ENCODE data around the gene U2AF1. TPM values are rescaled to one million over a fixed set of nuclear protein-coding genes. Genes with fewer than 3 reads are reported as not detected.
"Not testable (repeated sequence)": the region's sequence is repeated elsewhere in the genome, so short reads cannot be mapped to it uniquely, and the experiment has no call there.

The U2AF1 gene, protein sequence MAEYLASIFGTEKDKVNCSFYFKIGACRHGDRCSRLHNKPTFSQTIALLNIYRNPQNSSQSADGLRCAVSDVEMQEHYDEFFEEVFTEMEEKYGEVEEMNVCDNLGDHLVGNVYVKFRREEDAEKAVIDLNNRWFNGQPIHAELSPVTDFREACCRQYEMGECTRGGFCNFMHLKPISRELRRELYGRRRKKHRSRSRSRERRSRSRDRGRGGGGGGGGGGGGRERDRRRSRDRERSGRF
- 93.3 and 227 TPM in 2 replicates for total RNA-seq (2011; cell fraction: chromatin; rRNA removed; ENCODE audit: low replicate concordance)
- total RNA-seq (2011; cell fraction: nucleolus; rRNA removed), result 57.0 and 64.3 TPM in 2 replicates
- total RNA-seq (2011; cell fraction: nucleoplasm; rRNA removed), result 127 and 246 TPM in 2 replicates
- 60.1 and 95.6 TPM in 2 replicates for total RNA-seq (2014; rRNA removed)
- total RNA-seq (2014; rRNA removed; fragmentation: Illumina TruSeq; extraction: Trizol), result 36.3 and 47.7 TPM in 2 replicates
- total RNA-seq (2015; rRNA removed; fragmentation: Illumina TruSeq; extraction: Trizol), result 43.9 and 44.9 TPM in 2 replicates
- total RNA-seq (2021), result 27.2 and 29.6 TPM in 2 replicates
- 27.5 and 30.9 TPM in 2 replicates for polyA plus RNA-seq (2011; rRNA removed)
- 68.1 and 141 TPM in 2 replicates for polyA plus RNA-seq (2011; cell fraction: cytosol; rRNA removed)
- polyA plus RNA-seq (2011; cell fraction: nucleus; rRNA removed), result 91.0 and 91.7 TPM in 2 replicates
- polyA plus RNA-seq (2012), result 114 and 185 TPM in 2 replicates
- 194 and 205 TPM in 2 replicates for polyA plus RNA-seq (2014; fragmentation: Illumina TruSeq; extraction: Trizol)
- polyA plus RNA-seq (2014; fragmentation: Nextera tagmentation; extraction: Ambion mirVana), result 10 to 100 TPM; 87.0 to 88.1 TPM
- polyA plus RNA-seq (2014; rRNA removed), result 173 and 213 TPM in 2 replicates
- polyA minus RNA-seq (2011; rRNA and poly(A)+ RNA removed), result 57.0 and 63.3 TPM in 2 replicates
- 7.6 and 12.4 TPM in 2 replicates for polyA minus RNA-seq (2011; cell fraction: cytosol; rRNA and poly(A)+ RNA removed)
- polyA minus RNA-seq (2011; cell fraction: nucleus; rRNA and poly(A)+ RNA removed), result 51.2 and 97.9 TPM in 2 replicates
- percentile 81 among the genes with signal in this experiment for Bru-seq, nascent RNA
- percentile 87 among the genes with signal in this experiment for BruChase-seq, experiment 1, labeled RNA remaining after a 2-hour chase
- BruChase-seq, experiment 2, labeled RNA remaining after a 6-hour chase, result percentile 87 among the genes with signal in this experiment
- long read RNA-seq, experiment 1, transcript U2AF1-201 (8 exons, 962 nt), result major isoform, 260 of 485 reads
- long read RNA-seq, experiment 1, transcript U2AF1-202 (8 exons, 940 nt), result minor isoform, 64 of 485 reads
- long read RNA-seq, experiment 1, partial matches to known transcripts, result 12 of 485 reads
- long read RNA-seq, experiment 1, other reads (novel, unspliced or antisense), result 143 of 485 reads
- long read RNA-seq, experiment 2, transcript U2AF1-201 (8 exons, 962 nt), result major isoform, 116 of 192 reads
- long read RNA-seq, experiment 2, transcript U2AF1-204 (7 exons, 1,675 nt), result minor isoform, 6 of 192 reads
- long read RNA-seq, experiment 2, transcript U2AF1-202 (8 exons, 940 nt), result minor isoform, 28 of 192 reads
- long read RNA-seq, experiment 2, partial matches to known transcripts, result 20 of 192 reads
- long read RNA-seq, experiment 2, other reads (novel, unspliced or antisense), result 20 of 192 reads
- long read RNA-seq, experiment 3, transcript U2AF1-202 (8 exons, 940 nt), result minor isoform, 43 of 211 reads
- long read RNA-seq, experiment 3, transcript U2AF1-201 (8 exons, 962 nt), result major isoform, 153 of 211 reads
- long read RNA-seq, experiment 3, partial matches to known transcripts, result 2 of 211 reads
- long read RNA-seq, experiment 3, other reads (novel, unspliced or antisense), result 9 of 211 reads

DNA sequence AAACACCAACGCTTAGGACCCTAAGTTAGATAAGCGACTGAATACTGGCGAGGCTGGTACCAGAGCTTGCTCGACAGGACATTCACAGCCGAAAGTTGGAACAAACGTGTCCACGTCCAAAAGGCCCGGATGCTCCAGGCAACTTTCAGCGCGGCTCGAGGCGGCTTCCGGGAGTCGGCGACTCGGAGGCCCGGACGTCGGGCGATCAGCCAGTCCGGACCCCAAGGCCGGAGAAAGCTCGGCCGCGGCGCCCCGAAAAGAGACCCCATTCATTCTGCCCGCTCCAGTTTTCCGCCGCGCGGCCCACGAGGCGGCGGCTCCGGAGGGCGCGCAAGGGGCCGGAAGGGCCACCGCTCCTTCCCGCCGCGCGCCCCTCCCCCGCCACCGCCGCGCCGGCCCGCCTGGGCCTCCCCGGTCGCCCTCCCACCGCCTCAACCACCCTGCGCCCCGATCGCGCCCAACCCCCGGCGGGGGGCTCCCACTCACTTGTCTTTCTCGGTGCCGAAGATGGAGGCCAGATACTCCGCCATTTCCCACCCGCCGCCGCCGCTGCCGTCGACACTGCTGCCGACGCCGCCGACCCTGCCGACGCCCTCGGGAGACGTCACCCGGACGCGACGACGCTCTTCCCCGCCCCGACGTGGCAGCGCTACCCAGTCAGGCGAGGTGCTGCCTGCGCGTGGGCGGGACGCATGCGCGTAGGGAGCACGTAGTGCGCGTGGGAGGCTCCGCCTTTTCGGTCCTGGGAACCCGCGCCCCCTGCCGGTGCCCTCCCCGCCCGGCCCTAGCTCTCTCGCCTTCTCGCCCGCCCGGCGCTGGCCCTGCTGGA, at the start of gene U2AF1:
Gene U2AF1 (minus strand): TSS at position 606 of the 829 bp plus-strand sequence. CDS start 76 bp downstream, at position 530.
- peak within 1 kb of the TSS; percentile 42 for H3K4me3 ChIP-seq
- TSS peak; percentile 49 for BruUV-seq (replicated peaks)
- in situ Hi-C loops (cut with MboI), result loop anchor here (25.0 kb wide), 1 partner anchor 195 kb away; no protein-coding TSS in a partner anchor
- H3K4me1 ChIP-seq (replicated peaks in 1 of 2; ENCODE audit: control insufficient read depth in 2 of 2, insufficient read depth in 2 of 2, low read length in 2 of 2); H3K79me2 ChIP-seq (ENCODE audit: control insufficient read depth, insufficient read depth, low read length); H2AFZ ChIP-seq (ENCODE audit: low read depth, low read length); CTCF ChIA-PET (ENCODE audit: low intra/inter-chr PET ratio); H4K20me1 ChIP-seq (replicated peaks; ENCODE audit: control insufficient read depth, insufficient read depth, low read length); POLR2A ChIA-PET; H3K4me2 ChIP-seq (ENCODE audit: insufficient read depth, low read length); H3K9me3 ChIP-seq (replicated peaks; ENCODE audit: control insufficient read depth, insufficient read depth, low read depth, low read length); H3K9me1 ChIP-seq (ENCODE audit: control insufficient read depth, insufficient read depth, low read length); H3K36me3 ChIP-seq (ENCODE audit: control insufficient read depth, insufficient read depth, low read length); H3K27me3 ChIP-seq (ENCODE audit: control insufficient read depth in 2 of 2, insufficient read depth in 2 of 2, low read length in 2 of 2); intact Hi-C loops (cut with micrococcal nuclease); TF ChIP-seq ATF1 (tag; IDR thresholded peaks at IDR 0.05); CREB1 (CRISPR knock-in tag; IDR thresholded peaks at IDR 0.05): not testable (repeated sequence)
- peak; percentile 70 for FAIRE-seq
- peak; percentile 89 for ATAC-seq
- DNase-seq (ENCODE audit: extremely low read depth in 1 of 4, low spot score in 3 of 4), result peak in 3 of 4 experiments; percentile 19 to 25 (median 22)
- peak within 1 kb of the TSS; percentile 63 to 88; a peak in 3 of 4 replicates for H3K9ac ChIP-seq (ENCODE audit: insufficient read depth in 1 of 2, low read depth in 2 of 2, low read length in 2 of 2)
- H3K27ac ChIP-seq (ENCODE audit: extremely low read depth, low read depth, low read length), result peak within 1 kb of the TSS; percentile 72; the same call in 2 of the 3 replicates
- TF ChIP-seq ATF1 (CRISPR knock-in tag; IDR thresholded peaks at IDR 0.05), result peak; percentile 73
- peak; percentile 29; the same call in 1 of the 2 replicates for TF ChIP-seq ZFX (CRISPR knock-in tag; IDR thresholded peaks at IDR 0.05)
- peak; percentile 61 for TF ChIP-seq RBFOX2 (IDR thresholded peaks at IDR 0.05; ENCODE audit: low read depth, low read length)
- peak; percentile 42; the same call in 1 of the 2 replicates for TF ChIP-seq EP400 (IDR thresholded peaks at IDR 0.05)
- TF ChIP-seq POLR2G (IDR thresholded peaks at IDR 0.05; ENCODE audit: low read depth, low read length), result peak; percentile 55; the same call in 1 of the 2 replicates
- TF ChIP-seq CREM (IDR thresholded peaks at IDR 0.05; ENCODE audit: low read depth), result peak; percentile 87
- TF ChIP-seq CREB1 (IDR thresholded peaks at IDR 0.05), result peak; percentile 69
- no CpG with 5 or more reads among the region's 107 CpGs for WGBS (ENCODE audit: insufficient coverage, low coverage, missing lambda C conversion rate)

DNA sequence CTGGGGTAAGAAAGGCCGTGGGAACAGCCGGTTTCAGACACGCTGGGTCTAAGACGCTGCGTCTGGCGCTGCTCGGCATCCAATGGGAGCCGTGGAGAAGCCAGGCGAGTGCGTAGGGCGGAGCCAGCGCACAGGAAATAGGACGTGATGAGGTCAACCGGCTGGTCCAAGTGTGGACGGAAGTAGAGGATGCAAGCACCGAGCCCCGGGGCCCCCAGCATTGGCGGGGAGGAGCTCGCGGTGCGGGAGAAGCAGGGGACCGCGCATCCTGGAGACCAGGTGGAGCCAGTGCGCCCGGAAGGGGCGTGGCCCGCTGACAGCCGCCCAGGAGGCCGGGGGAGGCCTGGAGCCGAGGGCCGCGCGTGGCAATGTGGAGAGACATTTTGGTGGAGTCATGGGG, 46.2 kb upstream of the U2AF1 start:
- FAIRE-seq, result not testable (repeated sequence)
- no CpG with 5 or more reads among the region's 33 CpGs for WGBS (ENCODE audit: insufficient coverage, low coverage, missing lambda C conversion rate)

More for the DNA sequence above, 46.2 kb upstream of the U2AF1 start:
- POLR2A ChIA-PET; DNase-seq (ENCODE audit: extremely low read depth in 1 of 4, low spot score in 3 of 4); BruUV-seq (replicated peaks); H3K9me3 ChIP-seq (replicated peaks; ENCODE audit: control insufficient read depth, insufficient read depth, low read depth, low read length); H3K27ac ChIP-seq (ENCODE audit: extremely low read depth, low read depth, low read length); H2AFZ ChIP-seq (ENCODE audit: low read depth, low read length); H3K36me3 ChIP-seq (ENCODE audit: control insufficient read depth, insufficient read depth, low read length); H3K4me1 ChIP-seq (replicated peaks in 1 of 2; ENCODE audit: control insufficient read depth in 2 of 2, insufficient read depth in 2 of 2, low read length in 2 of 2); H3K27me3 ChIP-seq (ENCODE audit: control insufficient read depth in 2 of 2, insufficient read depth in 2 of 2, low read length in 2 of 2); H3K79me2 ChIP-seq (ENCODE audit: control insufficient read depth, insufficient read depth, low read length); H4K20me1 ChIP-seq (replicated peaks; ENCODE audit: control insufficient read depth, insufficient read depth, low read length); CTCF ChIA-PET (ENCODE audit: low intra/inter-chr PET ratio); intact Hi-C loops (cut with micrococcal nuclease); H3K4me3 ChIP-seq; H3K4me2 ChIP-seq (ENCODE audit: insufficient read depth, low read length); H3K9ac ChIP-seq (ENCODE audit: insufficient read depth in 1 of 2, low read depth in 2 of 2, low read length in 2 of 2); H3K9me1 ChIP-seq (ENCODE audit: control insufficient read depth, insufficient read depth, low read length): not testable (repeated sequence)
- in situ Hi-C loops (cut with MboI), result loop anchor here (25.0 kb wide), 1 partner anchor 484 kb away; no protein-coding TSS in a partner anchor
- ATAC-seq, result peak; percentile 72
